Gastroesophageal sphincter (tissue), 3 donors: ENCODE data around the gene AMMECR1.

ENCODE experiments used
- CTCF ChIP-seq, 4 experiments: fragments of 200-600 bp in 2 of 4; fragments of 450-650 bp in 2 of 4; sonication (generic) in 1 of 4; IDR thresholded peaks; one replicate each; pipeline ENCODE4 v1.5.1; 2017 to 2019; ENCODE audit warnings: antibody characterized with exemption in 4 of 4, mild to moderate bottlenecking in 2 of 4, moderate library complexity in 2 of 4
- EP300 ChIP-seq: sonication (generic); formaldehyde crosslinking; IDR thresholded peaks from one replicate; pipeline ENCODE4 v1.6.1; 2017; ENCODE audit warnings: antibody characterized with exemption, mild to moderate bottlenecking
- POLR2AphosphoS5 ChIP-seq: sonication (generic); formaldehyde crosslinking; IDR thresholded peaks from one replicate; pipeline ENCODE4 v1.6.1; 2017; ENCODE audit warnings: antibody characterized with exemption

GRCh38 chrX:110194977-110195376, 122.9 kb downstream of the AMMECR1 start:
- TF ChIP-seq CTCF (IDR thresholded peaks at IDR 0.05) (no peak), EP300 (no peak), POLR2AphosphoS5 (no peak)
